ENCODE results near the gene ATG13.

- TF ChIP-seq CTCF (IDR thresholded peaks at IDR 0.05) (no peak), POLR2A (IDR thresholded peaks at IDR 0.05) (no peak)
These were observed 106.7 kb downstream of the ATG13 start for GRCh38 chr11:46724088-46724487.

Data from lower leg skin (tissue), 3 donors.